ENCODE data around the gene BEGAIN.
"Not testable (repeated sequence)": the region's sequence is repeated elsewhere in the genome, so short reads cannot be mapped to it uniquely, and the experiment has no call there.

BEGAIN gene

DNA sequence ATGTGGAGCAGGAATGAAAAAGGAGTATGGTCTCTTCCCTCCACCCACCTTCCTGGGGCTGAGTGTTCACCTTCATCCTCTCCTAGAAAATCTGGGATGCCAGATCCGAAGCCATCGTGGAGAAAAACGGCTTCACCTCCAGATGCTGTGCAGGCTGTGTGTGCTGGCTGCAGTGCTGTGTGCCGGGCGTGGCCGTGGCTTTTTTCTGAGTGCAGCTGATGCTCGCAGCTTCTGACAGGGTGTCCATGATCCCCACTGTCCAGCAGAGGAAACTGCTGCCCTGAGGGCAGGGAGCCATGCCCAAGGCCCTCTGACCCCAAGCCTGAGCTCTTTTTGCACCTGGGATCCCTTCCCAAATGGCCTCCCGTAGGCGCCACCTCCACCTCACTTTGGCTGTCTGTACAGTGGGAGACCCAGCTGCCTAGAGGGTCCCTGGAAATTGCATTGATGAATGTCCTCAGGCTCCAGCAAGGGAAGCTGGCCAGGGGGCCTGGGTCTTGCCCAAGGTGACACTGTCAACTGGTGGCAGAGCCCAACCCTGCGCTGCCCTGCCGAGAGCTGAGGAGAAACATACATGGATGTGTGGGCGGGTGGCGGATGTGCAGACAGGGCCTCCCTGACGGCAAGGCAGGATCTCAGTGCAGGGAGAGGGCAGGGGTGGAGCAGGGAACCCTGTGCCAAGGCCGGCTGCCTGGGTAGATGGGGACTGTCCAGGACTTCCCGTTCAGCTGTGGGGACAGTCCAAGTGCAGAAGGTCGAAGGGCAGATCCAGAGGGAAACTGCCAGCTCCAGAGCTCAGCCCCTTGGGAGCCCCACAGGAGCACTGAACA, 53.3 kb downstream of the BEGAIN start:
- no peak for DNase-seq

DNA sequence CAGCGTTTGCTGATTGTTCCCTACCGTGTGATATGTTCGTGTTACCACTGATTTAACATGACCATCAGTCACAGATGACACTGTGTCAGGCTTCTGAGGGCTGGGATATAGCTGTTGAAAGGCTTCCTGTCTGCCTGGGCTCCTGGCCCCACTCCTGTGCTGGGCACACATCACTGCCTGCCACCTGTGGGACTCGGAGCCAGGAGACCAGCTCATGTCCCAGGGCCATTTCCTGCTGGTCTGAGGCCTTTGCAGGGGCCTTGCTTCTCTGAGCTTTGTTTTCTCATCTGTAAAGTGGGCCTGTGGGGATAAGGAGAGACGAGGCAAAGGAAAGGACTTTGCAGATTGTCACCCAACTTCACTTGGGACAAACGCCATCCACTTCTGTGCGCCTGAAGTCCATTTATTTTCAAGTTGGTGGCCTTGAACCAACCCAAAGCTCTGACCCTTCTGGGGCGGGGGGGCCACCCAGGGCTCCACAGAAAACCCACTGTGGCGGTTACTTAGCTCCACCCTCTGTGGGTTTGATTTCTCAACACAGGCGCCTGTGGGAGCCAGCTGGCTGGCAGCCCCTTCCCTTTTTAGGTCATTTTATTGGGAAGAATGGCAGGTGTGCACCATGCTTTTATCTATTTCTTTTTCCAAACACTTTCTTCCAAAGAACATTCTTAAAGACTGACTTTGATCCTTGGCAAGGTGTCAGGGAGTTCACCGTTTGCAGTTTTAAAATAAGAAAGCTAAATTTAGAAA, 54.1 kb downstream of the BEGAIN start:
- no peak for DNase-seq

DNA sequence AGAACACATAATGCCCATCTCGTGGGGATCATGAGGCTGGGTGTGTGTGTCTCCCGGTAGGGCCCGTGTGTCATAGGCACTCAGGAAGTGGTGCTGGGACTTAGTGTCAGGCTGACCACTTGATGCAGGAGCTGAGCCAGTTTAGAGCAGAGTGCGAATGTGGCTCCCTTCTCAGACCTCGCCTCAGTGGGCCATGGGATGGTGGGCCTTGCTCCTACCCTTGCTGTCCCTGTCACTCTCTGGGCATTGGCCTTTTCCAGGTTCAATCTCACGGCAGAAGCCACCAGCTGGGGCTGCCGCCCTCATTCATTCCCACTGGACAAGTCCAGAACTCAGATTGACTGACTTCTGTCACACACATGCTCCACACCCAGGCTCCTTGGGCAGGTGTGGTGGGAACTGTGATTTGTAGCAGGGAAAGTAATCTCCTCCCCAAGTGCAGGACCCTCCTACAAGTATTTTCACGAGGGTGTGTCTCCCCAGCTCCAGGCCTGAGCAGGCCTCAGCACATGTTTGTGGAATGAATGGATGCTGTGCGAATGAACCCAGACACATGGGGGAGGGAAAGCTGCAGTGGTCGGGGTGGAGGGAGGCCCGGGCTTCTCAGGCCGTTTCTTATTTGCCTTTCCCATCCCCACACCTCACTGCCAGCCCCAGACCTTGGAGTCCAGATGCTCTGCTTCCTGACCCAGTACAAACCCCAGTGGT, 54.9 kb downstream of the BEGAIN start:
- no peak for DNase-seq

DNA sequence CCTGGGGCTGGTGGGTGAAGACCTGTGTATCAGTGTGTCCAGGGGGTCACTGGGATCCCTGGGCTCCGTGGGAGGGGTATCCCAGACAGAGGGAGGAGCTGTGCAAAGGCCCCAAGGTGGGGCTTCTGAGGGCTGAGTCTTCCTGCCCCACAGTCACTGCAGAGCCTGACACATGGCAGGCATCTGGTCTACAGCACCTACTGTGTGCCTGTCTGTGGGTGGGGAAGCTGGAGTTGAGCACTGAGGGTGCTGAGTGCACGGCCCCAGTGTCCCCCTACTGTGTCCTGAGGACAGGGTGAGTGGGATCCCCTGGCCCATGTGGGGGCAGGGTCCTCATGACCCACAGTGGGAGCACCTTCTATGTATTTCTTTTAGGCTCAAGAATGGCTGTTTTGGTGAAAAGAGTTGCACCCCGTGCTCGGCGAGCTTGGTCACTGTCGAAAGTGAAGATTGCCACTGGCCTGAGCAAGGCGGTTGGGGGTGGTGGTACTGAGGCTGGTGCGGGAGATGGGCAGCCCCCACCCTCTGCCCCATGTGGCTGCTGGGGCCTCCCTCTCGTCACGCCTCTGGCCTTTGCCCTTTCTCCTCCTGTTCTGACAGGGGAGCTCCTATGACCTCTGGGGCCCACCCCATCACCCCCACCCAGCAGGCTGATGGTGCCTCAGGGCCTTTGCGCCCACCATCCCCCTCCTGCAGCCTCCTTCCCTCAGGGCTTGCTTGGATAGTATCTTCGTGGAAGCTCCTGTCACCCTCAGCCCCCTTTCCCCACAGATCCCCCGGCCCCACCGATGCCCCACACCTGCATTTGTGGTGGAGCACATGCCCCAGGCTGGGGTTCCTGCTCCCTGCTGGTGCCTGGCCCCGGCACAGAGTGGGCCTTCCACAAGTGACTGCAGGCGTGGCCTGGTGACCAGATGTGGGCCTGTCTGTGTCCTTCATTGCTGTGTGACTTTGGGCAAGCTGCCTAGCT, 55.8 kb downstream of the BEGAIN start:
- DNase-seq: no peak

GRCh38 chr14:100530270-100531072, 56.7 kb downstream of the BEGAIN start:
- no peak for DNase-seq

- no peak for DNase-seq
Observed at GRCh38 chr14:100529561-100530031, 57.6 kb downstream of the BEGAIN start.

- no peak for DNase-seq
Observed at GRCh38 chr14:100528962-100529560, 58.2 kb downstream of the BEGAIN start.

DNA sequence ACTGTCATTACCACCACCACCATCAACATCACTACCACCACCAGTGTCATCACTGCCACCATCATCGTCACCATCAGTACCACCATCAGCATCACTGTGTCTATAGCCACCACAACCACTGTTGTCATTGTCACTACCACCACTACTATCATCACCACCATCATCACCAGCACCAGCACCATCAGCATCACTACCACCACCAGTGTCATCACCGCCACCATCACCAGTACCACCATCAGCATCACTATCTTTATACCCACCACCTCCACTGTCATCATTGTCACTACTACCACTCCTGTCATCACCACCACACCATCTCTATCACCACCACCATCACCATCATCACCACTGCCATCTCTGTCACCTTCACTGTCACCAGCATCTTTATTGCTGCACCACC, 60.6 kb downstream of the BEGAIN start:
- DNase-seq: no peak

- DNase-seq: no peak
Observed at GRCh38 chr14:100526057-100526456, 61.2 kb downstream of the BEGAIN start.

DNA sequence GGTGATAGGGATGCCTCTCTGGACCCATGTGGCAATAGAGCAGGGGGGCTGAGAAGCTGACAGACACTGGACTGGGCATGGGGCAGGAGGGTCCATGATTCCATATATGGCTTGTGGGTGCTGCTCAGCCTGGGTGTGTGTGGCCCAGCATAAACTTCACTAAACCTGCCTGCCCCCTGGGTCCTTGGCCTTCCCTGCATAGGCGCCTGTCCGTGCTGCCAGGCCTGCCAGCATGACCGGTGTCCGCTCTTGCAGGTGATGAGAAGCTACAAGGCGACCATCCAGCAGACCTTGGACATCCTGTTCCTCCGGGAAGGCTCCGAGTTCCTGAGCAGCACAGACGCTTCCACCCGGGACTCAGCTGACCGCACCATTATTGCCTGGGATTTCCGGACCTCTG, 61.6 kb downstream of the BEGAIN start:
- no peak for DNase-seq

DNA sequence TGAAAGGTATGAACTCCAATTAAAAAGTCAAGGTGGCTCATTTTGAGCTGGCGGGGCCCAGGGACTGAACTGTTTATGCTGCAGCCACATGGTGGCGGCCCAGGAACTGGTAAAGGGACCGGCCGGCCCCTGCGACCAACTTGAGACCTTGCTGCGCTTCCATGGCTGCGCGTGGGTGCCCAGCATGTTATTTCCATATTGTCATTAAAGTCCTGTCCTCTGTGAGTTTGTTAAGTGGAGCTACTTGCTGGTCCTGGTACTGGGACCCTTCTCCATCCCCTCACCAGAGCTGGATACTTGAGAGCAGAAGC, 62.3 kb downstream of the BEGAIN start:
- peak; percentile 71 for DNase-seq

- no peak for DNase-seq
Observed at GRCh38 chr14:100524233-100524932, 62.8 kb downstream of the BEGAIN start.

- DNase-seq: no peak
Observed at GRCh38 chr14:100523843-100524169, 63.4 kb downstream of the BEGAIN start.

DNA sequence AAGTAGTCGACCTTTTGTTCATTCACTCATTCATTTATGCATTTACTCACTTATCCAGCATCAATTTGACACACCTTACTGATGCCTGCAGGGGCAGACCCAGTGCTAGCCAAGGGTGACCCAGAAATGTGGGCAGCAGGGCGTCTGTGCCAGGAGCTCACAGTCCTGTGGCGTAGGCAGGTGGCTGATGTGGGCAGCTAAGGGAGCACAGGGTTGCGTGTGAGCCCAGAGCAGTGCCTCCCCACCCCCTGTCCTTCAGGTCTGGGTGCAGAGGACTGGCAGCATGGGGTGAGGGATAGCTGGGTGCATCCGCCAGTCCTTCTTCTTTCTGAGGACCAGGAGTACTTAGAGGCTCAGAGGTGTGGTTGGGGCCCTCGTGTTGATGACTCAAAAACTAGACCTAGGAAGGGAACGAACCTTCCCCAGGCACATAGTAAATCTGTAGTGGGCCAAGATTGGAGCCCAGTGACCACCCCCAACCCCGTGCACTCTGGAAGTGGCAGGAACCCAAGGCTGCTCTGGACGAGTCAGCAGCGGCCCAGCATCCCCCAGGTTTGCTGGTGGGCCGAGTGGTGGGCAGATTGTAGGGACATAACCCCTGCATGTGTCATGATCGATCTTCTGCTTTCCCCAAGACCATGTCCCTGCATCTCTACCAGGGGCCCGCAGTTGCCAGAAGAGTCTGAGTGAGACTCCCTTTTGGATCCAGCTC, 63.9 kb downstream of the BEGAIN start:
- no peak for DNase-seq

GRCh38 chr14:100522616-100523099, 64.6 kb downstream of the BEGAIN start:
- DNase-seq: peak; percentile 42

GRCh38 chr14:100506053-100506452, 81.2 kb downstream of the BEGAIN start:
- DNase-seq: not testable (repeated sequence)

DNA sequence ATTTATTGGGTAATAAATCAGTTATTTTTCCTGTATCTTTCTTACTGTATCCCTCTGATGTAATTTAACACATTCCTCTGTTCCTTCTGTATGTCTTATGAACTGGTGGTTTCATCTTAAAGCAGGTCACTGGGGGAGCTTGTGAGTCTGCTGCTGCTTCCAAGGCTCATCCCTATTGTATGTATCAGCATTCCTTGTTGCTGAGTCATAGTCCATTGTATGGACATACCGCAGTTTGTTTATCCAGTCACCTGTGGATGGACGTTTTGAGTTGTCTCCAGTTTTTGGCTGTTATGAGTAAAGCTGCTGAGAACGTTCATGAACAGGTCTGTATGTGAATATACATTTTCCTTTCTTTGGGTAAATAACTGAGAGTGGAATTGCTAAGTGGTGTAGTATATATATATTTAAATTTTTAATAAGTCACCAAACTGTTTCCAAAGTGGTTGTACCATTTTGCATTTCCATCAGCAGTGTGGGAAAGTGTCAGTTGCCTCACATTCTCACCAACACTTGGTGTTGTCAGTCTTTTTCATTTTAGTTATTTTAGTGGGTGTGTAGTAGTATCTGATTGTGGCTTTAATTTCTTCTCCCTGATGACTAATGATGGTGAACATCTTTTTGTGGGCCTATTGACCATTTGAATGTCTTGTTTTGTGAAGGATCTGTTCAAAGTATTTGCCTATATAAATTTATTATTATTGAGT, 82.7 kb downstream of the BEGAIN start:
- DNase-seq: no peak

DNA sequence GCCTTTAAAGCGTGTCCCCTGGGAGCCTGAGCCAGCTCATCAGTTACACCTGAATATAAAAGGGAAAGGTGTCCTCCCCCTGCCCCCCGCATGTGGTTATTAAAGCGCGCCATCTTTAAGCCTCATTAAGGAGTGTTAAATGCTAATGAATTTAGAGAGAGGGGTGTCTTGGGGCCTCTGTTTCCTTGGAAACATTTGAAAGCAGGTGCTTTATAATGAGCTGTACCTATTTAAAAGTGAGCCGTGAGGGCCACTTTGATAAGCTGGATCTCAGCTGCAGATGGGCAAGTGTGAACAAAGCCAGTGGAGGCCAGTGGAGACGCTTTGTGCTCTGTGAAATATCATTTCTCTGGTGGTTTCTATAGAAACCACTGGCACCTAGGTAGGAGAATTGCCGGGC, 84.0 kb downstream of the BEGAIN start:
- peak; percentile 87 for DNase-seq

DNA sequence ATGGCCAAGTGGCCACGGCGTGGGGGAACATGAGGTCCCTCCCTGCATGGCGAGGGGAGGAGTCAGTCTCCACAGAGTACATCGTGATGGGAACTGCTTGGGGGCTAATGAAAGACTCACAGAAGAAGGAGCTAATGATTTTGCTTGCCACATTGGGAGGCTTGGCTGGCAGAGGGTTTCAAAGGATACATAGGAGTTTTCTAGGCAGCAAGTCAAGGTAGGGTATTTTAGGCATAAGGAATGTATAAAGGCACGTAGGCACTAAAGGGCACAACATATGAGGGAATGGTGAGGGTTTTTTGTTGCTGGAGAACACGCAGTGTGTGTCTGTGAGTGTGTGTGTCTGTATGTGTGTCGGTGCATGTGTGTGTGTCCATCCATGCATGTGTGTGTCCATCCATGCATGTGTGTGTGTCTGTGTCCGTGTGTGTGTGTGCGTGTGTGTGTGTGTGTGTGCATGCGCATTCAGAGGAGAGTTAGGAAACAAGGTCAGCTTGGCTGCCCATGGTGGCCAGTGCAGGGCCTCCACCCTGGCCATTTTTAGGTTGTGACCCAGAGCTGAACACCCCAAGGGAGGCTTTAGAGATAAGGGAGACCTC, 84.5 kb downstream of the BEGAIN start:
- no peak for DNase-seq

All from NCI-H2107 (cell line).